ENCODE data around the gene SLC7A6. TPM values are rescaled to one million over a fixed set of nuclear protein-coding genes. Genes with fewer than 3 reads are reported as not detected.

Gene SLC7A6
- total and polyA plus RNA-seq, 2 of the 13 experiments (the other 11 are each of a cell fraction or from before 2014, with no cell fraction given) = 35.8 to 70.8 TPM

DNA sequence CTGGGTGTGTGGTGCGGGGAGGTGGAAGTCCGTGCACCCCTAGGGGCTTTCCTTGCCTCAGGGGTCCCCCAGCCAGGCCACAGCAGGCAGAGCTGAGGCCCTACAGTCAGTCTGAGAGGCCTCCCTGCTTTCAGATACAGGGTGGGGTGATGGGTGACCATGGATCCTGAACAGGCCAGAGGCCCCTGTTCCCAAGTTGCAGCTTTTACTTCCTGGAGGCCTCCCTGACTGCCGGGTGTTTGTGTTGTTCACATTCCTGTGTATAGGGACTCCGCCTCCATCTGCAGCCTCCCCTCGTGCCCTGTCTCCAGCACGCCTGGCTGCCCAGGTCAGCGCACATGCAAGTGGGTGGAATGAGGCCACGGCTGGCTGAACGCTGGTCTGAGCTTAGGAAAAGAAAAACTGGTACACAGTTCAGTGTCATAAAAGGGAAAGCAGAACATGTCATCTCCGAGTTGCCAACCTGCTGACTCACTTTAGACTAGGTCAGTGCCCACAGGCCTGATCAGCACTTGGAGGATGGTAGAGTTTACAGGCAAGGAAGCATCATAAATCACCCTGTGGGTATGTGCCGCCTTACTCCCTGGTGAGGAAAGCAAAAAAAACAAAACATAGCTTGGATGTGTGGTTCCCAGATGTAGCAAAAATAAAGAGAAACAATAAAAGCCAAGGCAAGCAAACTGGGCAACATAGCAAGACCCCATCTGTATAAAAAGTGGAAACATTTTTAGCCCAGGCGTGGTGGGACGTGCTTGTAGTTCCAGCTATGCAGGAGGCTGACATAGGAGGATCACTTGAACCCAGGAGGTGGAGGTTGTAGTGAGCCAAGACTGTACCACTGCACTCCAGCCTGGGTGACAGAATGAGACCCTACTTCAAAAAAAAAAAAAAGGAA is 6.2 kb upstream of the SLC7A6 start (continued):
- TF ChIP-seq, protein P1, sequence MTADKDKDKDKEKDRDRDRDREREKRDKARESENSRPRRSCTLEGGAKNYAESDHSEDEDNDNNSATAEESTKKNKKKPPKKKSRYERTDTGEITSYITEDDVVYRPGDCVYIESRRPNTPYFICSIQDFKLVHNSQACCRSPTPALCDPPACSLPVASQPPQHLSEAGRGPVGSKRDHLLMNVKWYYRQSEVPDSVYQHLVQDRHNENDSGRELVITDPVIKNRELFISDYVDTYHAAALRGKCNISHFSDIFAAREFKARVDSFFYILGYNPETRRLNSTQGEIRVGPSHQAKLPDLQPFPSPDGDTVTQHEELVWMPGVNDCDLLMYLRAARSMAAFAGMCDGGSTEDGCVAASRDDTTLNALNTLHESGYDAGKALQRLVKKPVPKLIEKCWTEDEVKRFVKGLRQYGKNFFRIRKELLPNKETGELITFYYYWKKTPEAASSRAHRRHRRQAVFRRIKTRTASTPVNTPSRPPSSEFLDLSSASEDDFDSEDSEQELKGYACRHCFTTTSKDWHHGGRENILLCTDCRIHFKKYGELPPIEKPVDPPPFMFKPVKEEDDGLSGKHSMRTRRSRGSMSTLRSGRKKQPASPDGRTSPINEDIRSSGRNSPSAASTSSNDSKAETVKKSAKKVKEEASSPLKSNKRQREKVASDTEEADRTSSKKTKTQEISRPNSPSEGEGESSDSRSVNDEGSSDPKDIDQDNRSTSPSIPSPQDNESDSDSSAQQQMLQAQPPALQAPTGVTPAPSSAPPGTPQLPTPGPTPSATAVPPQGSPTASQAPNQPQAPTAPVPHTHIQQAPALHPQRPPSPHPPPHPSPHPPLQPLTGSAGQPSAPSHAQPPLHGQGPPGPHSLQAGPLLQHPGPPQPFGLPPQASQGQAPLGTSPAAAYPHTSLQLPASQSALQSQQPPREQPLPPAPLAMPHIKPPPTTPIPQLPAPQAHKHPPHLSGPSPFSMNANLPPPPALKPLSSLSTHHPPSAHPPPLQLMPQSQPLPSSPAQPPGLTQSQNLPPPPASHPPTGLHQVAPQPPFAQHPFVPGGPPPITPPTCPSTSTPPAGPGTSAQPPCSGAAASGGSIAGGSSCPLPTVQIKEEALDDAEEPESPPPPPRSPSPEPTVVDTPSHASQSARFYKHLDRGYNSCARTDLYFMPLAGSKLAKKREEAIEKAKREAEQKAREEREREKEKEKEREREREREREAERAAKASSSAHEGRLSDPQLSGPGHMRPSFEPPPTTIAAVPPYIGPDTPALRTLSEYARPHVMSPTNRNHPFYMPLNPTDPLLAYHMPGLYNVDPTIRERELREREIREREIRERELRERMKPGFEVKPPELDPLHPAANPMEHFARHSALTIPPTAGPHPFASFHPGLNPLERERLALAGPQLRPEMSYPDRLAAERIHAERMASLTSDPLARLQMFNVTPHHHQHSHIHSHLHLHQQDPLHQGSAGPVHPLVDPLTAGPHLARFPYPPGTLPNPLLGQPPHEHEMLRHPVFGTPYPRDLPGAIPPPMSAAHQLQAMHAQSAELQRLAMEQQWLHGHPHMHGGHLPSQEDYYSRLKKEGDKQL (CRISPR knock-in tag; IDR thresholded peaks at IDR 0.05; ENCODE audit: low read depth) = no peak
- TF ChIP-seq ZNF367 (CRISPR knock-in tag; IDR thresholded peaks at IDR 0.05; ENCODE audit: borderline replicate concordance) (no peak), HIC2 (CRISPR knock-in tag; IDR thresholded peaks at IDR 0.05; ENCODE audit: low read depth) (peak; percentile 98), HIVEP1 (CRISPR knock-in tag; IDR thresholded peaks at IDR 0.05) (no peak), ZNF326 (CRISPR knock-in tag; IDR thresholded peaks at IDR 0.05; ENCODE audit: borderline replicate concordance) (no peak), ZSCAN22 (CRISPR knock-in tag; IDR thresholded peaks at IDR 0.05) (peak; percentile 20; the same call in 1 of the 2 replicates), ZNF335 (CRISPR knock-in tag; IDR thresholded peaks at IDR 0.05) (peak; percentile 51; the same call in 1 of the 2 replicates), ZNF878 (CRISPR knock-in tag; IDR thresholded peaks at IDR 0.05) (peak; percentile 88; the same call in 1 of the 2 replicates), HNRNPL (IDR thresholded peaks at IDR 0.05; ENCODE audit: low read depth, low read length) (0 out of 2 replicates have a peak, but pooled peaks have one; percentile 72), ISX (CRISPR knock-in tag; conservative IDR thresholded peaks at IDR 0.05) (no peak), GRHL1 (CRISPR knock-in tag; conservative IDR thresholded peaks at IDR 0.05) (no peak), ATAD3A (CRISPR knock-in tag; IDR thresholded peaks at IDR 0.05) (no peak), ZNF556 (CRISPR knock-in tag; IDR thresholded peaks at IDR 0.05; ENCODE audit: borderline replicate concordance) (peak; percentile 47; the same call in 1 of the 2 replicates), ZSCAN12 (CRISPR knock-in tag; IDR thresholded peaks at IDR 0.05) (no peak), SETDB1 (CRISPR knock-in tag; IDR thresholded peaks at IDR 0.05; ENCODE audit: borderline replicate concordance) (0 out of 2 replicates have a peak, but pooled peaks have one; percentile 26), HNRNPUL1 (IDR thresholded peaks at IDR 0.05; ENCODE audit: low read depth, low read length) (no peak), ATF7-NPFF (CRISPR knock-in tag; IDR thresholded peaks at IDR 0.05; ENCODE audit: low read depth) (peak; percentile 43; the same call in 1 of the 2 replicates), ZNF558 (CRISPR knock-in tag; IDR thresholded peaks at IDR 0.05; ENCODE audit: borderline replicate concordance) (peak; percentile 62; the same call in 1 of the 2 replicates)
- TF ChIP-seq, protein P2, sequence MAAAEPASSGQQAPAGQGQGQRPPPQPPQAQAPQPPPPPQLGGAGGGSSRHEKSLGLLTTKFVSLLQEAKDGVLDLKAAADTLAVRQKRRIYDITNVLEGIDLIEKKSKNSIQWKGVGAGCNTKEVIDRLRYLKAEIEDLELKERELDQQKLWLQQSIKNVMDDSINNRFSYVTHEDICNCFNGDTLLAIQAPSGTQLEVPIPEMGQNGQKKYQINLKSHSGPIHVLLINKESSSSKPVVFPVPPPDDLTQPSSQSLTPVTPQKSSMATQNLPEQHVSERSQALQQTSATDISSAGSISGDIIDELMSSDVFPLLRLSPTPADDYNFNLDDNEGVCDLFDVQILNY (CRISPR knock-in tag; conservative IDR thresholded peaks at IDR 0.05) = no peak
